ENCODE measurements around the gene SLU7. TPM values are rescaled to one million over a fixed set of nuclear protein-coding genes. Genes with fewer than 3 reads are reported as not detected.
A peak's percentile ranks its signal among the peaks of the same experiment; 100 is the strongest.
"Not testable (repeated sequence)": the region's sequence is repeated elsewhere in the genome, so short reads cannot be mapped to it uniquely, and the experiment has no call there.

SLU7 gene
- total RNA-seq, 1 experiment from 2014 or later = 64.4 TPM

DNA sequence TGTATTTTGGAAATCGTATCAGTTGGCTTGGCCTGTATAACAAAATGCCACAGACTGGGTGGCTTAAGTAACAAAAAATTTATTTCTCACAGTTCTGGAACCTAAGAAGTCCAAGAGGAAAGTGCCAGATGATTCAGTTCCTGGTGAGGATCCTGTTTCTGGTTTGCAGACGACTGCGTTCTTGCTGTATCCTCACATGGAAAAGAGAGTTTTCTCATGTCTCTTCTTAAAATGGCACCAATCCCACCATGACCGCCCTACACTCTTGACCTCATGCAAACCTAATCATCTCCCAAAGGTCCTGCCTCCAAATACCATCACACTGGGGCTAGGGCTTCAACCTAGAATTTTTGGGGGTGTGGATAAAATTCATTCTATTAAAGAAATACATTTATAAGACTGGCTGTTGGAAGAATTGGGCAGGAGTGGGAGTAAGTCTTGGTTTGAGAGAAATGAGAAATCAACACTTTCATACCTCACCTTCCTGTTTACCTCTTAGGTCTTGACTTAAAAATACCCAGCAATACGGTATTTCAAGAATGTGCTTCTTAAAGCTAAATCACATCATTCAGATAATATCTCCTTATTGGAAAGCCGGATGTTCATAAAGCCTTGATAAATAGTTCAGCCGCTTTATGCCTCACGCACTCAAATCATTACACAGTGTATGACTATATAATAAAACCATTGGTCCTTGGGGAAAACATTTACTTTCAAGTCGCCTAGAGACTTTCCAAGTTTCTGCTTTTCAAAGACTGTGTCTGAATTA is 31.5 kb upstream of the SLU7 start:
- no peak for DNase-seq (ENCODE audit: low read depth)

- no peak for DNase-seq (ENCODE audit: low read depth)
Observed at GRCh38 chr5:160449458-160449857, 30.6 kb upstream of the SLU7 start.

- DNase-seq (ENCODE audit: low read depth) = no peak
Observed at GRCh38 chr5:160448886-160449285, 30.0 kb upstream of the SLU7 start.

- no peak for DNase-seq (ENCODE audit: low read depth)
Observed at GRCh38 chr5:160445751-160446150, 26.9 kb upstream of the SLU7 start.

DNA sequence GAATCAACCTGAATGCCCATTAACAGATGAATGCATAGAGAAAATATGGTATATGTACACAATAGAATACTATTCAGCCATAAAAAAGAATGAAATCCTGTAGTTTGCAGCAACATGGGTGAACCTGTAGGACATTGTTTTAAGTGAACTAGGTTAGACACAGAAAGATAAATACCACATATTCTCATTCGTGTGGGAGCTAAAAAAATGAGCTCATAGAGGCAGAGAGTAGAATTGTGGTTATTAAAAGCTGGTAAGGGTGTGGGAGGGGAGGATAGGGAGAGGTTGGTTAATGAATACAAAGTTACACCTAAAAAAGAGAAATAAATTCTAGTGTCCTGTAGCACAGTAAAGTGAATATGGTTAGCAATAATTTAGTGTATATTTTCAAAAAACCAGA is 26.3 kb upstream of the SLU7 start:
- DNase-seq (ENCODE audit: low read depth) = no peak

- DNase-seq (ENCODE audit: low read depth) = no peak
Observed at GRCh38 chr5:160444407-160444806, 25.5 kb upstream of the SLU7 start.

GRCh38 chr5:160442824-160443431 is 24.0 kb upstream of the SLU7 start:
- DNase-seq (ENCODE audit: low read depth) = no peak

GRCh38 chr5:160441311-160441781 is 22.5 kb upstream of the SLU7 start:
- peak; percentile 38 for DNase-seq (ENCODE audit: low read depth)

GRCh38 chr5:160439205-160439600 is 20.3 kb upstream of the SLU7 start:
- peak; percentile 88 for DNase-seq (ENCODE audit: low read depth)

DNA sequence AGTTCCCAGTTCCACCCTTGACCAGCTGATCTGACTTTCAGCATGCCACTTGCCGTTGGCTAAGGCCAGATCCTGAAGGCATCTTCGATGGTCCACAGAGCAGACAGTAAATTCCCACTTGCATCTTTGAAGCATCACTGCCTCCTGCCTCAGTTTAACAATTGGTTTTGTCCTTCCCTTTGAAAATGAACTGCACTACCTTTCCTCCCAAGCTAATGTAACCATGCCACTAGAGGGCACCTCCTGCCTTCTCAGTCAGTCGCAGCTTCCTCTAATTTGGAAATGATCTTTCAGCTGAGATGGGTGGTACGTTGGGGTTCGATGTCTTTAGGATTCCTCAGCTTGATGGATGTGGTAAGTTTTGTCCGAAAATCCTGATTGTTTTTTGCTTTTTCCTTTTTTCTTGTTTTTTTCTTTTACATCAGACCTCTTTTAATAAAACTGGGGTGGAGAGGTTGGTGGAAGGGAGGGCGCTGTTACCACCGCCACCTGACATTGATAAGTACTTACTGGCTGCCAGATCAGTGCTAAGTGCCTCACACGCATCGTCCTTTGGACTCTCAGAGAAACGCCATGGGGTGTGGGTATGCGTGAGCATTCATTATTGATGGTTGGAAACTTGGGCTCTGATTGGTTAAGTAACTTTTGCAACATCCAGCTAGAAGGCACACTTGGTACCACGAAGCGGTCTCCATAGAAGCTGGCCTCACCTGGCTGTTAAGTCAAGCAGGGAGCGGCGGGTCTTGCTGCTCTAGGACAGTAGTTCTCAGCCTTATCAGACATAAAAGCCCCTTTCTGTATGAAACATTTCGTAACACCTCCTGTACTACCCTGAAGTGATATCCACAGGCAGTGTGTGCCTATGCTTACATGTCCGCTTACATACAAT is 19.7 kb upstream of the SLU7 start:
- DNase-seq (ENCODE audit: low read depth) = peak; percentile 78

- DNase-seq (ENCODE audit: low read depth) = no peak
Observed at GRCh38 chr5:160437271-160437670, 18.4 kb upstream of the SLU7 start.

DNA sequence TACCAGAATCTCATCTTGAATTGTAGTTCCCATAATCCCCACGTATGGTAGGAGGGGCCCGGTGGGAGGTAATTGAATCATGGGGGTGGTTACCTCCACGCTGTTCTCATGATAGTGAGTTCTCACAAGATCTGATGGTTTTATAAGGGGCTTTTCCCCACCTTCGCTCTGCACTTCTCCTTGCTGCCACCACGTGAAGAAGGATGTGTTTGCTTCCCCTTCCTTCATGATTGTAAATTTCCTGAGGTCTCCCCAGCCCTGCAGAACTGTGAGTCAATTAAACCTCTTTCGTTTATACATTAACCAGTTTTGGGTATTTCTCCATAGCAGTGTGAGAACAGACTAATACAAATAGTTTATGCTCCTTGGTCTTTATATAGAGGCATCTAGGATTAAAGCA is 17.8 kb upstream of the SLU7 start:
- DNase-seq (ENCODE audit: low read depth) = not testable (repeated sequence)

GRCh38 chr5:160436017-160436416 is 17.1 kb upstream of the SLU7 start:
- DNase-seq (ENCODE audit: low read depth) = no peak

- DNase-seq (ENCODE audit: low read depth) = no peak
Observed at GRCh38 chr5:160435532-160435931, 16.7 kb upstream of the SLU7 start.

GRCh38 chr5:160434022-160434531 is 15.2 kb upstream of the SLU7 start:
- peak; percentile 76 for DNase-seq (ENCODE audit: low read depth)

DNA sequence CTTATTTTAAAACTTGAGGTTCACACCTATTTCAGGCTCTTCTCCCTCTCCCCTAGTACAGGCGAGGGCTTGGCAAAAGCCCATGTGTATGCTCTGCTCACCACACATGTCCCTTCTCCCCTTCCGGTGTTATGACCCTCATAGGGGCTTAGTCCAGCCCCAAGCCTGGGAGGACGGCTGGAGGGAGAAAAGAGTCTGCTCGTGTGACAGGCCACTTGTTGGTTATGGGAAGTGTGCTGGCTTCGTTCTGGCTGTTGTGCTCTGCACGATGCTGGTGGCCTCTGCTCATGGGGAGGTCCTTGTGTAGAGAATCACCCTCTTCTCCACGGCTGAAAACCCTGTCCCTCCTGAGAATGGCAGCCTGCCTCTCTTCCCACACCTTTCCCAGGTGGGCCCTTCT is 13.9 kb upstream of the SLU7 start:
- no peak for DNase-seq (ENCODE audit: low read depth)

GRCh38 chr5:160432196-160432595 is 13.3 kb upstream of the SLU7 start:
- no peak for DNase-seq (ENCODE audit: low read depth)

- DNase-seq (ENCODE audit: low read depth) = no peak
Observed at GRCh38 chr5:160427607-160428006, 8.7 kb upstream of the SLU7 start.

GRCh38 chr5:160423099-160423498 is 4.2 kb upstream of the SLU7 start:
- no peak for DNase-seq (ENCODE audit: low read depth)

GRCh38 chr5:160421625-160422258 is 2.9 kb upstream of the SLU7 start, which contains the start of gene PTTG1:
Gene PTTG1, plus strand, starts transcription at chr5:160421855. Its CDS starts 458 bp downstream, at chr5:160422313.
- peak; percentile 99 for DNase-seq (ENCODE audit: low read depth)

- no peak for DNase-seq (ENCODE audit: low read depth)
Observed at GRCh38 chr5:160420331-160420610, 1.4 kb upstream of the SLU7 start.

All from Daoy (cell line).